Spleen (tissue), 11 donors: ENCODE results near the gene ARRDC3. TPM values are rescaled to one million over a fixed set of nuclear protein-coding genes. Genes with fewer than 3 reads are reported as not detected.

Experiments
- DNase-seq: peaks from one replicate; pipeline ENCODE4 v3.0.0-alpha.2; 2020
- H3K27ac ChIP-seq, 8 donors: fragments of 200-600 bp; sonication (generic) in 7 of 8; 1 replicate in 4 of 8; 2 replicates in 4 of 8; pipeline versions ENCODE4 v1.5.0 to v1.8.0; 2016 to 2021; ENCODE audit warnings: inconsistent platforms in 4 of 8, mild to moderate bottlenecking in 4 of 8, moderate library complexity in 1 of 8
- H3K27me3 ChIP-seq, 7 donors: fragments of 200-600 bp; sonication (generic) in 6 of 7; replicated peaks in 1 of 7; 1 replicate in 4 of 7; 2 replicates in 3 of 7; pipeline versions ENCODE4 v1.5.0 to v1.8.0; 2016 to 2021; ENCODE audit warnings: inconsistent platforms in 3 of 7, mild to moderate bottlenecking in 1 of 7
- H3K36me3 ChIP-seq, 6 donors: fragments of 200-600 bp; sonication (generic) in 5 of 6; 1 replicate in 4 of 6; 2 replicates in 2 of 6; pipeline versions ENCODE4 v1.5.0 to v1.8.0; 2016 to 2021; ENCODE audit warnings: inconsistent platforms in 2 of 6
- H3K4me1 ChIP-seq, 6 donors: fragments of 200-600 bp; sonication (generic) in 5 of 6; 1 replicate in 3 of 6; 2 replicates in 3 of 6; pipeline versions ENCODE4 v1.5.0 to v1.8.0; 2016 to 2021; ENCODE audit warnings: inconsistent platforms in 3 of 6
- H3K4me3 ChIP-seq, 8 donors: fragments of 200-600 bp; sonication (generic) in 7 of 8; 1 replicate in 4 of 8; 2 replicates in 4 of 8; pipeline versions ENCODE4 v1.5.0 to v1.8.0; 2016 to 2021; ENCODE audit warnings: inconsistent platforms in 4 of 8, mild to moderate bottlenecking in 4 of 8, moderate library complexity in 2 of 8
- H3K9me3 ChIP-seq, 8 donors: fragments of 200-600 bp; sonication (generic) in 7 of 8; 1 replicate in 4 of 8; 2 replicates in 4 of 8; pipeline versions ENCODE4 v1.5.0 to v1.8.0; 2016 to 2021; ENCODE audit warnings: inconsistent platforms in 4 of 8
- CTCF ChIP-seq, 11 experiments: fragments of 200-600 bp in 7 of 11; fragments of 450-650 bp in 4 of 11; sonication (generic) in 4 of 11; IDR thresholded peaks in 8 of 11; conservative IDR thresholded peaks in 3 of 11; 1 replicate in 7 of 11; 2 replicates in 4 of 11; pipeline versions ENCODE4 v1.4.0 to v1.8.0; 2016 to 2021; ENCODE audit warnings: antibody characterized with exemption in 11 of 11, inconsistent platforms in 4 of 11, mild to moderate bottlenecking in 1 of 11
- POLR2A ChIP-seq, 3 donors: fragments of 450-650 bp; IDR thresholded peaks; one replicate each; pipeline ENCODE4 v1.5.1; 2017; ENCODE audit warnings: antibody characterized with exemption in 3 of 3, mild to moderate bottlenecking in 1 of 3
- POLR2AphosphoS5 ChIP-seq, 3 donors: sonication (generic); formaldehyde crosslinking; IDR thresholded peaks; one replicate each; pipeline ENCODE4 v1.5.1; 2017; ENCODE audit warnings: antibody characterized with exemption in 3 of 3
- WGBS, 5 donors: extraction: QIAGEN DNeasy Blood & Tissue Kit in 3 of 5; methylation state at CpG; one replicate each; pipeline versions ENCODE4 v1.1.5 to v1.1.7; 2013 to 2018; 5-methylcytosine and 5-hydroxymethylcytosine counted together
- intact Hi-C: fragments of 100-400 bp; cut with DNase I; formaldehyde crosslinking; loops from one replicate; pipeline ENCODE4 v1.15.0; 2023; ENCODE audit warnings: low total_unique reads
- polyA plus RNA-seq, 3 donors: library from polyadenylated mRNA; stranded (reverse); fragments of 200-250 nt; gene quantifications; one replicate each; pipeline ENCODE4 v1.2.1, GENCODE V29; 2013
- total RNA-seq, 7 donors: library from RNA; depleted of rRNA in 3 of 7; stranded (reverse); fragments of >200 nt in 3 of 7; fragmentation: NEBNext Ultra II Directional in 4 of 7; extraction: Animal tissue kit (Norgen Biotek cat#: 25700) in 4 of 7; gene quantifications; one replicate each; pipeline versions ENCODE4 v1.1.0 to v1.2.1, GENCODE V29; 2016 to 2021
- donor health status: healthy with polysubstance abuse.
- donor health status: DM: no; HTN: no; CAD: no; lungs with moderate emphysema.
- donor health status: DM: no; HTN: no; CAD: no.
- donor health status: Bipolar disorder and iron deficiency.
- donor health status: healthy.
- donor health status: DM: no; HTN: no; CAD: no.
- donor health status: DM: yes; HTN: yes; CAD: no.

The ARRDC3 gene
- total and polyA plus RNA-seq, 10 donors: 13.7 to 124 (median 41.2) TPM

- Histone ChIP-seq H3K36me3 (no peaks in the 10 kb centered on the region), H3K27me3 (no peaks in the 10 kb centered on the region), H3K27ac (no peak overlapping the region), H3K4me1 (no peaks in the 10 kb centered on the region), H3K9me3 (no peaks in the 10 kb centered on the region), H3K4me3 (no peak overlapping the region)
- TF ChIP-seq POLR2A (IDR thresholded peaks at IDR 0.05) (no peak), POLR2AphosphoS5 (IDR thresholded peaks at IDR 0.05) (no peak), CTCF (IDR thresholded peaks at IDR 0.05 in 8 of 11, conservative IDR thresholded peaks at IDR 0.05 in 3 of 11) (no peak)
- intact Hi-C loops: no loop called here
- DNase-seq: no peak
- WGBS, 5 donors: 79 to 99% (median 90%) methylated on average over 3 of the region's 3 CpGs
These were observed 42.0 kb downstream of the ARRDC3 start for GRCh38 chr5:91341154-91341553.

GRCh38 chr5:91340532-91340931, 42.6 kb downstream of the ARRDC3 start:
- no peaks in the 10 kb centered on the region for H3K9me3 ChIP-seq
- H3K36me3 ChIP-seq: no peaks in the 10 kb centered on the region
- DNase-seq: no peak
- H3K4me1 ChIP-seq: no peaks in the 10 kb centered on the region
- H3K27me3 ChIP-seq: no peaks in the 10 kb centered on the region
- H3K27ac ChIP-seq: no peak overlapping the region
- intact Hi-C loops: no loop called here
- WGBS, 5 donors: 90 to 98% (median 97%) methylated on average over 3 of the region's 3 CpGs
- TF ChIP-seq POLR2A (IDR thresholded peaks at IDR 0.05): no peak
- TF ChIP-seq CTCF (IDR thresholded peaks at IDR 0.05 in 8 of 11, conservative IDR thresholded peaks at IDR 0.05 in 3 of 11): no peak
- TF ChIP-seq POLR2AphosphoS5 (IDR thresholded peaks at IDR 0.05): no peak
- H3K4me3 ChIP-seq: no peak overlapping the region

DNA sequence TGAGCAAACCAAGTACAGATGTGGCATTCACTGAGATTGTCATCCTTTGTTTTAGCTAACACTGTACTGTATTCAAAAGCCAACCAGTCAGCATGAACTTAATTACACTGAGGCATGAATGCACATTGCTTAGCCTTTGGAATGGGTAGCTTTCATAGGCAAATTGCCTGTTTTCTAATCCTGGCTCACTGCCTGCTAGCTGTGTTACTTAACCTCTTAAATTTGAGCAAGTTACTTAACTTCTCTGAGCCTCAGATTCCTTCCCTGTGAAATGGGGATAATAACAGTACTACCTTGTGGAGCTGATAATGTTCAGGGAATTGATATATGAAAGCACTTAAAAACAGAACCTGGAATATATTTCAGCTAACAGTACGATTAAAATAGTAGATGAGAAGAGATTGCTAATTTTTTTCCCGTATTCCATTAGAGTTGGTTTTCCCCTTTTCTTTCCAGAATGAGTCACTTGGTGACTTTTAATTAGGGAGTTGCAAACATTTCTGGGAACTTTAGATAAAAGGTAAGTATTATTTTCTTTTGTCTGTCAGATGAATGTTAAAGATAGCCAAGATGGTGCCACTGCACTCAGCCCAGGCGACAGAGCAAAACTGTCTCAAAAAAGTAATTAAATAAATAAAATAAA, 43.9 kb downstream of the ARRDC3 start:
- H3K9me3 ChIP-seq: no peaks in the 10 kb centered on the region
- H3K4me3 ChIP-seq: no peak overlapping the region
- no peak overlapping the region for H3K27ac ChIP-seq
- WGBS, 5 donors: 72 to 91% (median 88%) methylated on average over 3 of the region's 3 CpGs
- DNase-seq: no peak
- intact Hi-C loops: no loop called here
- no peaks in the 10 kb centered on the region for H3K36me3 ChIP-seq
- TF ChIP-seq POLR2A (IDR thresholded peaks at IDR 0.05) (no peak), POLR2AphosphoS5 (IDR thresholded peaks at IDR 0.05) (no peak), CTCF (IDR thresholded peaks at IDR 0.05 in 8 of 11, conservative IDR thresholded peaks at IDR 0.05 in 3 of 11) (no peak)
- no peaks in the 10 kb centered on the region for H3K27me3 ChIP-seq
- no peaks in the 10 kb centered on the region for H3K4me1 ChIP-seq

GRCh38 chr5:91332267-91333045, 50.7 kb downstream of the ARRDC3 start:
- Histone ChIP-seq H3K9me3 (no peaks in the 10 kb centered on the region), H3K27me3 (no peaks in the 10 kb centered on the region), H3K4me3 (no peak overlapping the region), H3K36me3 (no peaks in the 10 kb centered on the region), H3K4me1 (no peaks in the 10 kb centered on the region), H3K27ac (no peak overlapping the region)
- no peak for DNase-seq
- TF ChIP-seq POLR2AphosphoS5 (IDR thresholded peaks at IDR 0.05) (no peak), CTCF (IDR thresholded peaks at IDR 0.05 in 8 of 11, conservative IDR thresholded peaks at IDR 0.05 in 3 of 11) (no peak), POLR2A (IDR thresholded peaks at IDR 0.05) (no peak)
- intact Hi-C loops: no loop called here
- 49 to 67% (median 56%) methylated on average over 8 of the region's 8 CpGs for WGBS, 5 donors
